Gastrocnemius medialis (tissue), 4 donors: ENCODE results near the gene TFEB. TPM values are rescaled to one million over a fixed set of nuclear protein-coding genes. Genes with fewer than 3 reads are reported as not detected.

Experiments
- ATAC-seq, 2 donors: fragments of 150-250 bp; one replicate each; pipeline ENCODE4 v1.9.1; 2016
- DNase-seq, 2 donors: peaks; one replicate each; pipeline ENCODE4 v3.0.0-alpha.2; 2019
- H3K27ac ChIP-seq, 4 donors: fragments of 200-600 bp; sonication (generic); 1 replicate in 1 of 4; 2 replicates in 3 of 4; pipeline ENCODE4 v1.5.1; 2016 to 2018; ENCODE audit warnings: mild to moderate bottlenecking in 2 of 4, moderate library complexity in 1 of 4
- H3K27me3 ChIP-seq, 3 donors: fragments of 200-600 bp; sonication (generic) in 2 of 3; 1 replicate in 1 of 3; 2 replicates in 2 of 3; pipeline versions ENCODE4 v1.5.1 to v1.6.0; 2016 to 2019; ENCODE audit warnings: mild to moderate bottlenecking in 1 of 3, moderate library complexity in 1 of 3
- H3K36me3 ChIP-seq, 2 donors: fragments of 200-600 bp; sonication (generic) in 1 of 2; one replicate each; pipeline ENCODE4 v1.5.1; 2017 to 2018
- H3K4me1 ChIP-seq, 2 donors: fragments of 200-600 bp; sonication (generic) in 1 of 2; one replicate each; pipeline ENCODE4 v1.5.1; 2016 to 2017; ENCODE audit warnings: mild to moderate bottlenecking in 2 of 2
- H3K4me3 ChIP-seq, 4 donors: fragments of 200-600 bp; sonication (generic) in 3 of 4; 1 replicate in 1 of 4; 2 replicates in 3 of 4; pipeline ENCODE4 v1.5.1; 2016 to 2019; ENCODE audit warnings: mild to moderate bottlenecking in 2 of 4
- H3K9me3 ChIP-seq, 3 donors: fragments of 200-600 bp; sonication (generic) in 2 of 3; 1 replicate in 1 of 3; 2 replicates in 2 of 3; pipeline ENCODE4 v1.5.1; 2016 to 2019
- CTCF ChIP-seq, 5 experiments: fragments of 450-650 bp in 3 of 5; fragments of 200-600 bp in 2 of 5; sonication (generic) in 2 of 5; IDR thresholded peaks in 4 of 5; conservative IDR thresholded peaks in 1 of 5; 1 replicate in 4 of 5; 2 replicates in 1 of 5; pipeline ENCODE4 v1.5.1; 2016 to 2019; ENCODE audit warnings: antibody characterized with exemption in 5 of 5, mild to moderate bottlenecking in 3 of 5, moderate library complexity in 3 of 5
- POLR2A ChIP-seq, 2 donors: fragments of 450-650 bp; IDR thresholded peaks; one replicate each; pipeline ENCODE4 v1.6.1; 2017; ENCODE audit warnings: antibody characterized with exemption in 2 of 2, mild to moderate bottlenecking in 2 of 2, moderate library complexity in 2 of 2
- in situ Hi-C, 4 donors: fragments of 200-750 bp; cut with MboI; loops; one replicate each; pipeline versions ENCODE4 v1.15.0 to v1.8.0; 2017; ENCODE audit warnings: low sequenced_read_pairs in 4 of 4
- intact Hi-C: fragments of 100-400 bp; cut with DNase I; formaldehyde crosslinking; loops from one replicate; pipeline ENCODE4 v1.15.1; 2023; ENCODE audit warnings: low total_unique reads
- total RNA-seq, 4 donors: library from RNA; depleted of rRNA; stranded (reverse); fragments of >200 nt; gene quantifications; one replicate each; pipeline versions ENCODE4 v1.1.0 to v1.2.3, GENCODE V29; 2016

The TFEB gene
- total RNA-seq, 4 donors from 2014 or later: 82.8 to 121 (median 93.3) TPM

- TF ChIP-seq CTCF (IDR thresholded peaks at IDR 0.05 in 4 of 5, conservative IDR thresholded peaks at IDR 0.05 in 1 of 5) (no peak), POLR2A (IDR thresholded peaks at IDR 0.05) (no peak)
- peak overlapping the region; percentile 69 to 78 (median 72) for H3K27ac ChIP-seq
- intact Hi-C loops: no loop called here
- no peaks in the 10 kb centered on the region for H3K9me3 ChIP-seq
- DNase-seq (peak in 1 of 2 donors; percentile 16), ATAC-seq (no peak)
- in situ Hi-C loops: no loop called here
- H3K27me3 ChIP-seq: no peaks in the 10 kb centered on the region
- peaks cover 0 to 59% of the 10 kb centered on the region in 2 donors for H3K36me3 ChIP-seq
- no peak overlapping the region for H3K4me3 ChIP-seq
- peaks cover 24 to 29% of the 10 kb centered on the region in 2 donors for H3K4me1 ChIP-seq
Measured at GRCh38 chr6:41688256-41688965, 47.0 kb downstream of the TFEB start.

- Histone ChIP-seq H3K9me3 (no peaks in the 10 kb centered on the region), H3K36me3 (peaks cover 0 to 59% of the 10 kb centered on the region in 2 donors), H3K4me3 (no peak overlapping the region), H3K27ac (peak overlapping the region in 3 of 4 donors; percentile 70 to 78 (median 74)), H3K4me1 (peaks cover 29% of the 10 kb centered on the region in 2 donors), H3K27me3 (no peaks in the 10 kb centered on the region)
- ATAC-seq (no peak), DNase-seq (peak in 1 of 2 donors; percentile 12)
- TF ChIP-seq POLR2A (IDR thresholded peaks at IDR 0.05) (no peak), CTCF (IDR thresholded peaks at IDR 0.05 in 4 of 5, conservative IDR thresholded peaks at IDR 0.05 in 1 of 5) (no peak)
- intact Hi-C loops (no loop called here), in situ Hi-C loops (no loop called here)
Measured at GRCh38 chr6:41687501-41688175, 47.8 kb downstream of the TFEB start.

GRCh38 chr6:41685641-41686380 lies 49.6 kb downstream of the TFEB start:
- in situ Hi-C loops (no loop called here), intact Hi-C loops (no loop called here)
- DNase-seq (no peak), ATAC-seq (no peak)
- Histone ChIP-seq H3K9me3 (no peaks in the 10 kb centered on the region), H3K36me3 (peaks cover 0 to 56% of the 10 kb centered on the region in 2 donors), H3K4me3 (no peak overlapping the region), H3K27ac (no peak overlapping the region), H3K27me3 (no peaks in the 10 kb centered on the region), H3K4me1 (peaks cover 29 to 31% of the 10 kb centered on the region in 2 donors)
- no peak for TF ChIP-seq POLR2A (IDR thresholded peaks at IDR 0.05)

GRCh38 chr6:41684311-41685180 lies 50.9 kb downstream of the TFEB start:
- no peak for TF ChIP-seq POLR2A (IDR thresholded peaks at IDR 0.05)
- TF ChIP-seq CTCF (IDR thresholded peaks at IDR 0.05 in 4 of 5, conservative IDR thresholded peaks at IDR 0.05 in 1 of 5): no peak
- Histone ChIP-seq H3K27ac (no peak overlapping the region), H3K27me3 (no peaks in the 10 kb centered on the region), H3K4me1 (peaks cover 20 to 23% of the 10 kb centered on the region in 2 donors), H3K36me3 (peaks cover 0 to 44% of the 10 kb centered on the region in 2 donors), H3K4me3 (no peak overlapping the region), H3K9me3 (no peaks in the 10 kb centered on the region)
- intact Hi-C loops: loop anchor here (5.0 kb wide), 2 partner anchors 93 to 137 kb away; partner anchors contain the start of genes FOXP4 and FRS3
- no peak for ATAC-seq
- DNase-seq: no peak
- in situ Hi-C loops: loop anchor here in 3 of 4 donors (5.0 kb wide), 1 partner anchor 82 kb away; no protein-coding TSS in a partner anchor
